T-helper 17 cell (primary cell): ENCODE results near the gene BTBD9. TPM values are rescaled to one million over a fixed set of nuclear protein-coding genes. Genes with fewer than 3 reads are reported as not detected.
A peak's percentile ranks its signal among the peaks of the same experiment; 100 is the strongest.

Experiments used
- ATAC-seq: fragments of 150-1000 bp; cut with Tn5 transposase; 2 replicates; pipeline ENCODE4 v1.10.0; 2021; ENCODE audit warnings: mild to moderate bottlenecking, moderate library complexity
- DNase-seq, 3 donors: peaks; one replicate each; pipeline versions ENCODE4 v3.0.0 to v3.0.0-alpha.2; 2020 to 2021
- H3K9me3 ChIP-seq: one replicate; pipeline ENCODE4 v1.7.0; 2013; ENCODE audit warnings: low read length, mild to moderate bottlenecking; ENCODE audit not compliant: control insufficient read depth, poor library complexity, severe bottlenecking
- H3K27ac Mint-ChIP-seq: one replicate; pipeline ENCODE4 v1.8.0; 2022; ENCODE audit warnings: mild to moderate bottlenecking, moderate library complexity, mixed read lengths
- H3K27me3 Mint-ChIP-seq: one replicate; pipeline ENCODE4 v1.8.0; 2022; ENCODE audit warnings: mixed read lengths
- H3K36me3 Mint-ChIP-seq: one replicate; pipeline ENCODE4 v1.8.0; 2022; ENCODE audit warnings: low read depth, mixed read lengths
- H3K4me1 Mint-ChIP-seq: one replicate; pipeline ENCODE4 v1.8.0; 2022; ENCODE audit warnings: mild to moderate bottlenecking, mixed read lengths
- H3K4me3 Mint-ChIP-seq: one replicate; pipeline ENCODE4 v1.8.0; 2022; ENCODE audit warnings: mild to moderate bottlenecking, moderate library complexity, mixed read lengths
- total RNA-seq, 4 donors: library from RNA in 2 of 4; stranded (reverse) in 2 of 4; gene quantifications; one replicate each; pipeline ENCODE4 v1.2.3 and lab custom pipeline; 2022 to 2026

Gene BTBD9
- total RNA-seq, 2 donors from 2014 or later: 61.3 to 63.5 TPM

GRCh38 chr6:38184585-38185080 is 455.1 kb downstream of the BTBD9 start:
- H3K4me1 Mint-ChIP-seq: peaks cover 18% of the 10 kb centered on the region
- DNase-seq (no peak), ATAC-seq (no peak)
- H3K27me3 Mint-ChIP-seq: no peaks in the 10 kb centered on the region
- H3K36me3 Mint-ChIP-seq: peaks cover 8% of the 10 kb centered on the region
- H3K4me3 Mint-ChIP-seq: no peak overlapping the region
- H3K9me3 ChIP-seq: no peaks in the 10 kb centered on the region
- peak overlapping the region; percentile 77 for H3K27ac Mint-ChIP-seq

- Mint-ChIP-seq H3K4me1 (peaks cover 16% of the 10 kb centered on the region), H3K27me3 (no peaks in the 10 kb centered on the region), H3K4me3 (no peak overlapping the region), H3K27ac (peak overlapping the region; percentile 77), H3K36me3 (peaks cover 6% of the 10 kb centered on the region)
- no peak for DNase-seq
- H3K9me3 ChIP-seq: no peaks in the 10 kb centered on the region
- ATAC-seq: no peak
Measured at GRCh38 chr6:38183856-38184584, 455.7 kb downstream of the BTBD9 start.

GRCh38 chr6:38182426-38182825 is 457.3 kb downstream of the BTBD9 start:
- H3K27ac Mint-ChIP-seq: no peak overlapping the region
- H3K9me3 ChIP-seq: no peaks in the 10 kb centered on the region
- no peak overlapping the region for H3K4me3 Mint-ChIP-seq
- DNase-seq (no peak), ATAC-seq (no peak)
- H3K36me3 Mint-ChIP-seq: peaks cover 3% of the 10 kb centered on the region
- H3K4me1 Mint-ChIP-seq: peaks cover 19% of the 10 kb centered on the region
- H3K27me3 Mint-ChIP-seq: no peaks in the 10 kb centered on the region

- H3K9me3 ChIP-seq: no peaks in the 10 kb centered on the region
- Mint-ChIP-seq H3K27me3 (no peaks in the 10 kb centered on the region), H3K4me1 (peaks cover 15% of the 10 kb centered on the region), H3K36me3 (peaks cover 4% of the 10 kb centered on the region), H3K27ac (peak overlapping the region; percentile 74), H3K4me3 (no peak overlapping the region)
- DNase-seq: no peak
- no peak for ATAC-seq
Measured at GRCh38 chr6:38180586-38180985, 459.1 kb downstream of the BTBD9 start.

GRCh38 chr6:38179794-38180430 is 459.8 kb downstream of the BTBD9 start:
- H3K27ac Mint-ChIP-seq: peak overlapping the region; percentile 6
- no peak for ATAC-seq

DNA sequence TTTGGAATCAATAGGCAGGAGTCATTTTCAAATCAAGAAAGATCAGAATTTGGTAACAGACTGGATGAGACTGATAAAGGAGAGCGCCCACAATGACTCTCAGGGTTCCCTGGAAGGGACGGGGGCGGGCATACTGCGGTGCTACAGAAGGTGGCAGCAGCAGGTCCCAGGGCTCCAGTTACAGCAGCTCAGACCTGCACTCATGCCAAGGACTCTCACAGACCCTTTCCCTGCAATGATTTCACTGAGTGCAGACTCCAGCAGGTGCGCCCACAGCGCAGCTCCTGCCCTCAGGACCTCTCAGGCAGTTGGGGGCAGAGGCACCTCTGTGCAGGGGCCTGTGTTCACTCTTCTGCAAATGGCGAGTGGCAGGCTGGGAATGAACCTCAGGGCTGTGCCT is 460.4 kb downstream of the BTBD9 start:
- DNase-seq (no peak), ATAC-seq (no peak)
- Mint-ChIP-seq H3K36me3 (peaks cover 4% of the 10 kb centered on the region), H3K27me3 (no peaks in the 10 kb centered on the region), H3K27ac (peak overlapping the region; percentile 6), H3K4me3 (no peak overlapping the region), H3K4me1 (peaks cover 15% of the 10 kb centered on the region)
- no peaks in the 10 kb centered on the region for H3K9me3 ChIP-seq

More at GRCh38 chr6:38179794-38180430, 459.8 kb downstream of the BTBD9 start:
- H3K36me3 Mint-ChIP-seq: peaks cover 4% of the 10 kb centered on the region
- no peaks in the 10 kb centered on the region for H3K9me3 ChIP-seq
- no peak for DNase-seq
- no peak overlapping the region for H3K4me3 Mint-ChIP-seq
- no peaks in the 10 kb centered on the region for H3K27me3 Mint-ChIP-seq
- H3K4me1 Mint-ChIP-seq: peaks cover 15% of the 10 kb centered on the region

GRCh38 chr6:38178584-38178886 is 461.2 kb downstream of the BTBD9 start:
- no peak for DNase-seq

DNA sequence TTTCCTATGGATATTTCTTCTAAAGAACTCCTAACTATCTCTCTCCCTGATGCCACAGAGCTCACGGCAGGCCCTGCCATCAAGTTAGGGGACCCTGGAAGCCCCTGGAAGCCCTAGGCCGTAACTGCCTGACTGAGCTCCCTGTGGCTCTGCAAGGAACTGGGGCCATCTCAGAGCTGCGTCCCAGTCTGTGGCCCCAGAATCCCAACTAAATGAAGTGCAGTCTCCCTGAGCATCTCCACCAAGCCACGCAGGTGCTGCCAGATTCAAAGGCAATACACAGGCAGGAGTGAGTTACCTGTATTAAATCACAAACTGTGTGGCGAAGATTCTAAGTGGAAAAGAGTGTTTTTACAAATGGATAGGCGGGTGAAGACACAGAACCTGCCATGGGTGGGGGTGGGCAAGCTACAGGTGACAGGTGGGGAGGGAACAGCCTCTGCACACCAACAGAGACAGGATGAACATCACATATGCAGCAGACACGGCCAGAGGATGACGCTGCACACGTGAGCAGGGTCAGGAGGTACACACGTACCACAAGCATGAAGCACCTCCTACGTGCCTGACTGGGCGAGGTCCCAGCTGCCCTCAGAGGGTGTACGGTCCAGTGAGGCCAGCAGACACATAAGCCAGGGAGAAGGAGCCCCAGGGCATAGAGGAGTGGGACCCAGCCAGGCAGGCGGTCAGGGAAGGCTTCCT is 461.7 kb downstream of the BTBD9 start:
- H3K9me3 ChIP-seq: no peaks in the 10 kb centered on the region
- no peaks in the 10 kb centered on the region for H3K27me3 Mint-ChIP-seq
- DNase-seq (no peak), ATAC-seq (no peak)
- H3K36me3 Mint-ChIP-seq: peaks cover 4% of the 10 kb centered on the region
- H3K4me1 Mint-ChIP-seq: peaks cover 15% of the 10 kb centered on the region
- peak overlapping the region; percentile 43 for H3K4me3 Mint-ChIP-seq
- peak overlapping the region; percentile 89 for H3K27ac Mint-ChIP-seq

More at GRCh38 chr6:38178584-38178886, 461.2 kb downstream of the BTBD9 start:
- H3K9me3 ChIP-seq: no peaks in the 10 kb centered on the region
- H3K27ac Mint-ChIP-seq: no peak overlapping the region
- ATAC-seq: no peak
- H3K27me3 Mint-ChIP-seq: no peaks in the 10 kb centered on the region
- peaks cover 12% of the 10 kb centered on the region for H3K4me1 Mint-ChIP-seq
- peaks cover 4% of the 10 kb centered on the region for H3K36me3 Mint-ChIP-seq
- H3K4me3 Mint-ChIP-seq: peak overlapping the region; percentile 43

DNA sequence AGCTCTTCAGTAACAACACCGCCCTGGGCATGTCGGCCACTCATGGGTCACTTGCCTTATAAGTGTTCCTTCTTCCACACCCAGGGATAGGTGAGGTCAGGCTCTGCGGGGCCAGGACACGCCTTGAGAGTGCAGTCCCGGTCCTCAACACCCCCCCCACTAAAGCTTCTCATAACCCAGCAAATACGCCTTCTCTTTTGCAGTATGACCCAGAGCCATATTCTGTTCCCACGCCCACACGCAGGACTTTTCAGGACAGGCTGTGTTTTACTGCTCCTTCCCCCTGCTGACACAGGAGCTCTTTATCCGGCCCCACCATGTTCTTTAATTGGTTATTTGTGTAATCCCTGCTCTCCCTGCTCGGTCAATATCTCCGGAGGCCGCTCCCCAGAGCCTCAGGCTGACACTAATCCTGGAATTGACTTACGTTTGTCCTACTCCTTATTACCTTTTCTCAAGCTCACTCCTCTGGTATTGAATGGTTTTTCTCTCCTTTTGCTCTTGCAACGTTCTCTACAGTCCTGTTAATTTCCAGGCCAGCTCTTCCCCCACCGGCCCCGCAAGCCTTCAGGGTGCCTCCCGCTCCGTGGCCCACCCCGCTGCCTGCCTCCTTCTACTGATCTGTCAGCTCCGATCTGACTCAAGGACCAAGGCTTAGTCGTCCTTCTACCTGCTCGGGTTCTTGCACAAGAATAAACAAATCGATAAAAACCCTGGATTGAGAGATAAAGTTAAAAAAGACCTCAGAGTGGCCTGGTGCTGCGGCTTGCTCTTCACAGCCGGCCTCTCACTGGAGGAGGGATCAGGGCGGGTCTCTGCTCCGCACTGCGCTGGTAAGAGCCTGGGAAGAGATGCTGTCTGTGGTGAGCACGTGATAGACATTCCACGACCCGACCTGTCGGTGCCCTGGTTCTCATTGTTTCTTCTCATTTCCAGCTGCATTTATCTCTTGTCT is 462.7 kb downstream of the BTBD9 start:
- peaks cover 4% of the 10 kb centered on the region for H3K36me3 Mint-ChIP-seq
- peaks cover 15% of the 10 kb centered on the region for H3K4me1 Mint-ChIP-seq
- peak overlapping the region; percentile 33 for H3K4me3 Mint-ChIP-seq
- no peaks in the 10 kb centered on the region for H3K9me3 ChIP-seq
- DNase-seq (no peak), ATAC-seq (no peak)
- no peaks in the 10 kb centered on the region for H3K27me3 Mint-ChIP-seq
- peak overlapping the region; percentile 89 for H3K27ac Mint-ChIP-seq

DNA sequence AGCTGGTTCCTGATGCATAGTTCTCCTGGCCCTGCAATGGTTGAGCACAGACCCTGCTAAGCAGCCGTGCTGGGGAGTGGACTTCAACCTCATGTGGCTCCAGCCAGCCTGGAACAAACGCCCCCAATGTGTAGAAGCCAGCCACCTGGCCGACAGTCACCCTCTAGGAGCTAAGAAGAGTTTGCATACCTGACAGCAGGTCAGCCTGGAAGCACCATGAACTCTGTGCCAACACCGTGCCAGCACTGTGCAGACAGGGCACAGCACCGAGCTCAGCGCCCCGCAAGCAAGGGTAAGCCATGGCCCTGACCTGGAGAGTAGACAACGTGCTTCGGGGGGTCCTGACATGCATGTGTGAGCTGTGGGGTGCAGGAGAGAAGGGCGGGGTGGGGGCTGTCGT is 463.9 kb downstream of the BTBD9 start:
- Mint-ChIP-seq H3K4me3 (no peak overlapping the region), H3K36me3 (peaks cover 4% of the 10 kb centered on the region), H3K4me1 (peaks cover 12% of the 10 kb centered on the region), H3K27ac (peak overlapping the region; percentile 57), H3K27me3 (no peaks in the 10 kb centered on the region)
- no peaks in the 10 kb centered on the region for H3K9me3 ChIP-seq
- DNase-seq: no peak
- no peak for ATAC-seq

DNA sequence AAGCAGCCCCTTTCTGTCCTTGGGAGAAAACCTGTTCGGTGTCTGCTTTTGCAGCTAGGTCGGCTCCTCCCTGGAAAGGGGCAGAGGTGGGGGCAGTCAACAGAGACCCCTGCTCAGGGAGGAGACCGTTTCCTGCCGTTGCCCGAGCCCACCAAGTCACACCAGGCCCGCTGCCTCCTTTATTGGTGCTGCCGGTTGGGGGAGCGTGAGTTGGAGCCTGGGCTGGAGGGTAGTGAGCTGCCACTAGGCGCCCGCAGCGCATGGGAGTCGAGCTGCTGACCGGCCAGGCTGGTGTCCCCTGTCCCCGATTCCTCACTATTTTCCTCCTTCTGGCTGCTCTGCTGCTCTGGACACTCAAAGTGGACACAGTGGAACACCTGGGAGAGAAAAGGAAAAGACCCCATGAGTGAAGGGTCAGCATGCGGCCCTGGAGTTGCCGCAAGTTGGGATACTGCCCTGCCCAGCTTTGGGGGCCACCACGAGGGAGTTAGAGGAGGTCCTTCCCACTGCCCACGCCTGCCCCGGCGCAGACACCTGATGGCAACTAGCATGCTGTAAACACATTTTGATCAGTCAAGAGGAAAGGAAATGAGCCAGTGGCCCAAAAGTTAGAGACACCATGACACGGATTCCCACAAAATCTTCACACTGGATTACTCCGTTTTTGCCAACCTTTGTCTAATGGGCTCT is 464.8 kb downstream of the BTBD9 start:
- no peak overlapping the region for H3K4me3 Mint-ChIP-seq
- no peak for ATAC-seq
- peaks cover 4% of the 10 kb centered on the region for H3K36me3 Mint-ChIP-seq
- DNase-seq: no peak
- no peaks in the 10 kb centered on the region for H3K27me3 Mint-ChIP-seq
- peaks cover 12% of the 10 kb centered on the region for H3K4me1 Mint-ChIP-seq
- peak overlapping the region; percentile 57 for H3K27ac Mint-ChIP-seq
- H3K9me3 ChIP-seq: no peaks in the 10 kb centered on the region

DNA sequence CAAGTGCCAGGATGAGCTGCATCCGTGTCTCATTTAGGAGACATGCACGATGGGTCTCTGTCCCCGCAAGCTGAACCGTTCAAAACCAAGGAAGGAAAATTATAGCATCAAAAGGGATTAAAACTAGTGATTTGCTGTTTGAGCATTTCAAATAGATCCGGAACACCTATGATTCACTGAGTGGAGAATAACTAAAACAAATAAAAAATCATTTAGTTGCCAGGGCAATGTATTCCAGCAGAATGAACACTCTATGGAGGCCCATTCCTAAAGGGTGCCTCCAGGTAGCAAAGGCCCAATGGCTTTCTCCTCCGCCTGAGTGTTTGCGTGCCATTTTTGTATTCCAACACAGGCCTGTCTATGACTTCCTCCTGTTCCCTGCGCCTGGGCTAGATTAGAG is 465.4 kb downstream of the BTBD9 start:
- no peaks in the 10 kb centered on the region for H3K27me3 Mint-ChIP-seq
- H3K27ac Mint-ChIP-seq: peak overlapping the region; percentile 57
- H3K9me3 ChIP-seq: no peaks in the 10 kb centered on the region
- no peak overlapping the region for H3K4me3 Mint-ChIP-seq
- H3K4me1 Mint-ChIP-seq: peaks cover 12% of the 10 kb centered on the region
- peaks cover 4% of the 10 kb centered on the region for H3K36me3 Mint-ChIP-seq
- DNase-seq (no peak), ATAC-seq (no peak)
